Sciatic nerve (tissue), 2 donors: ENCODE measurements around the gene B4GALT5. TPM values are rescaled to one million over a fixed set of nuclear protein-coding genes. Genes with fewer than 3 reads are reported as not detected.
"Not testable (repeated sequence)": the region's sequence is repeated elsewhere in the genome, so short reads cannot be mapped to it uniquely, and the experiment has no call there.

Experiments used
- ATAC-seq: fragments of 200-7000 bp; cut with Tn5 transposase; one replicate; pipeline ENCODE4 v1.9.1; 2020; ENCODE audit warnings: mild to moderate bottlenecking, moderate library complexity
- DNase-seq: peaks from one replicate; pipeline ENCODE4 v3.0.0-alpha.2; 2020; ENCODE audit warnings: low spot score
- intact Hi-C: fragments of 100-400 bp; cut with DNase I; formaldehyde crosslinking; loops from one replicate; pipeline ENCODE4 v1.14.2; 2022
- total RNA-seq: library from RNA; stranded (reverse); fragmentation: NEBNext Ultra II Directional; extraction: Animal tissue kit (Norgen Biotek cat#: 25700); gene quantifications from one replicate; pipeline ENCODE4 v1.2.1, GENCODE V29; 2021
- donor health status: DM: no; HTN: no; CAD: no.
- donor health status: DM: no; HTN: no; CAD: no.

The B4GALT5 gene
- total RNA-seq, 1 donor from 2014 or later = 36.0 TPM

DNA sequence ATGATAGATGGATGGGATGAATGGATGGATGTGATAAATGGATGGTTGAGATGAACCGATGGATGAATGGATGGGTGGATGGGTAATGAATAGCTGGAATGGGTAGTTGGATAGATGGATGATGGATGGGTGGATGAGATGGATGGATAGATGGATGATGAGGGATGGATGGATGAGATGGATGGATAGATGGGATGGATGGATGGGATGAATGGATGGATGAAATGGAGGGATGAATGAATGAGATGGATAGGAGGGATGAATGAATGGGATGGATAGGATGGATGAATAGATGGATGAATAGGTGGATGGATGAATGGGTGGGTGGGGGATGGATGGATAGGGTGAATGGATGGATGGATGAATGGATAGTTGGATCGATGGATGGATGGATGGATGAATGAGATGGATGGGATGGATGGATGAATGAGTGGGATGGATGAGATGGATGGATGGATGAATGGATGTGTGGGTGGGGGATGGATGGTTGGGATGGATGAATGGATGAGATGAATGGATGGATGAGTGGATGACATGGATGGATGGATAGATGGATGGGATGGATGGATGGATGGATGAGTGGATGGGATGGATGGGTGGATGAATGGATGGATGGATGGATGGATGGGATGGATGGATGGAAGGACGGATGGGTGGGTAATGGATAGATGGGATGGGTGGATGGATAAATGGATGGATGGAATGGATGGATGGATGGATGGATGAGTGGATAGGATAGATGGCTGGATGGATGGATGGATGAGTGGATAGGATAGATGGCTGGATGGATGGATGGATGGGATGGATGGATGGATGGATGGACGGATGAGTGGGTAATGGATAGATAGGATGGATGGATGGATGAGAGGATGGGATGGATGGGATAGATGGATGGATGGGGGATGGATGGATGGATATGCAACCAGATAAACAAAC lies 94.3 kb downstream of the B4GALT5 start:
- ATAC-seq (no peak), DNase-seq (no peak)
- intact Hi-C loops = loop anchor here (10.0 kb wide), 1 partner anchor 295 kb away; the partner anchor contains the start of gene SPATA2

DNA sequence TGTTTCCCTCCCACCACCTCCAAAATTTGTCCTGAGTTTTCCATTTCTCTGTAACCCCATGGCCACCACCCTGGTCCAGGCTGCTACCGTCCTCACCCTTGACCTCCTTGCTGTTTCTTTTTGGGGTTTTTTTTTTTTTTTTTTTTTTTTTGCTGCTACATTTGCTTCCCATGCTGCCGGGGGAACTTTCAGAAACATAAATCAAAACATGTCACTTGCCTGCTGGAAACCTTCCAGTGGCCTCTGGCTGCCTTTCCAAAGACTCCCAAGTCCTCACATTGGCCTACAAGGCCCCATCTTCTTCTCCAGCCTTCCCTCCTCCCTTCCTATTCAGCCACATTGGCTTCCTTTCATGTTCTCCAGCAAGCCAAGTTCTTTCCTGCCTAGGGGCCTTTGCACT lies 95.4 kb downstream of the B4GALT5 start:
- intact Hi-C loops = loop anchor here (10.0 kb wide), 1 partner anchor 297 kb away; the partner anchor contains the start of gene SPATA2
- ATAC-seq = no peak
- DNase-seq = no peak

DNA sequence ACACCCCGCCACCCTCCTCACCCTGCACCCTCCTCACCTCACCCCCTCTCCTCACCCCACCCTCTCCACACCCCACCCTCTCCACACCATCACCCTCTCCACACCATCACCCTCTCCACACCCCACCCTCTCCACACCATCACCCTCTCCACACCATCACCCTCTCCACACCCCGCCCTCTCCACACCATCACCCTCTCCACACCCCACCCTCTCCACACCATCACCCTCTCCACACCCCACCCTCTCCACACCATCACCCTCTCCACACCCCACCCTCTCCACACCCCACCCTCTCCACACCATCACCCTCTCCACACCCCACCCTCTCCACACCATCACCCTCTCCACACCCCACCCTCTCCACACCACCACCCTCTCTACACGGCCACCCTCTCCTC lies 96.3 kb downstream of the B4GALT5 start:
- intact Hi-C loops = loop anchor here (10.0 kb wide), 1 partner anchor 297 kb away; the partner anchor contains the start of gene SPATA2
- DNase-seq, ATAC-seq: not testable (repeated sequence)

DNA sequence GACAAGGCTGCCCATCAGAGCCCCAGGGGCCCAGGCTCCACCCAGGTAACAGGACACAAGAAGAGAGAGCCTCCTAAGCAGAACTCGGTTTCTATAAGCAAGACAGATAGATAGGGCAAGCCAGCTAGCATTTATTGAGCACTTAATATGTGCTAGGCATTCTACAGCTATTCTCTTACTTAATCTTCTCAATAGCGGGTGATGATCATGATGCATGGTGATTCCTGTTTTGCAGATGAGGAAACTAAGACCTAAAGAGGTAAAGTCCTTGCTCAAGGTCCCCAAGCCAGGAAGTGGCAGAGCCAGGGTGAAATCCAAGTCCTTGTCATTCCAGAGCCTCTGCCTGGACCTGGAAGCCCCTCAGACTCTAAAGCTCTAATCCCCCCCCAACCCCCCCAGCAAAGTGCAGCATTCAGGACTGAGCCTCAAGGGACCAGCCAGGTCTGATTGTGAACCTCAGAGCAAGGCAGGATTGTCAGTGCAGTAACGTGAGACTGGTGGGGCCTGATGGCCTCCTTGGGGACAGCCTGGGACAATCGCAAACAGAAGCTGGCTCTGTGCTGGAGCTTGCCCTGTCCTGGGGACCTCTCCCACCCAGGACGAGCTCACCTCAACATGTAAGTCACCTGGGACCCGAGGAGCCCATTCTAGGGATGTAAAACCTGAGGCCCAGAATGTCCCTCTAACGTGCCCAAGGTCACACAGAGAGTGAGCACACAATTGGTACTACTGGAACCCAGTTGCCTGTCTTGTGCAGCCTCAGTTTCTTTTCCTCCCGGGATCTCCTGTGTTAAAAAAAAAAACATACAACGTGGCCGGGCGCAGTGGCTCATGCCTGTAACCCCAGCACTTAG lies 97.3 kb downstream of the B4GALT5 start:
- intact Hi-C loops = loop anchor here (10.0 kb wide), 1 partner anchor 298 kb away; the partner anchor contains the start of gene SPATA2
- no peak for ATAC-seq
- DNase-seq = no peak

DNA sequence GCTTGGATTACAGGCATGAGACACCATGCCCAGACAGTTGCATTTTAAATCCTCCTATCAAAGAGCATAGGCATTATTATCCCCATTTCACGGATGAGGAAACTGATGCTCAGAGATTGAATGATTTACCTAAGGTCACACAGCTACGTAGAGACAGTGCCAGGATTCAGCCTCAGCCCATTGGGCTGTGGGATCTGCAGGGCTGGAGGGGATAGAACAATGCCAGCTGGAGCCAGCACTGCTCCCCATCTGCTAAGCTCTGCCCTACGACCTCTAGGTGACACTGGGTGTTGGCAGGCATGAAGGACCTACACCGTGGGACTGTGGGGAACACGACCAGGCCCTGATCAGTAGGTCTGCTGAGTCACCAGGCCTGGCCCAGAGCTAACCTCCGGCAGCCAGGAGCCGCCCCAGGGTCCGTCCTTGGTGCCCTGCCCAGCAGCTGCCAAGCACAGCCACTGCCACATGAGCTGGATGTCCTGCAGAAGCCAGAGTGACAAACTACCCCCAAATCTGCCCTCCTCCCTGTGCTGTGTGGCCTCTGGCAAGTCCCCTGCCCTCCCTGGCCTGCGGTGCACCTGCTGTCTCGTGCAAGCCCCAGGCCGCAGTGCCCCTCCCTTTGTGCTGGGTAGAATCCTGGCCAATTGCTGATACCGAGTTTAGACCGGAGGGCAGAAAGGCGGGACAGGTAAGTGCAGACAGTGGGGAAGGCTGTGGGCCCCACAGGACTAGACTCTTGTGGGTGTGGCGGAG lies 98.1 kb downstream of the B4GALT5 start:
- DNase-seq (no peak), ATAC-seq (no peak)
- intact Hi-C loops = loop anchor here (10.0 kb wide), 1 partner anchor 299 kb away; the partner anchor contains the start of gene SPATA2

DNA sequence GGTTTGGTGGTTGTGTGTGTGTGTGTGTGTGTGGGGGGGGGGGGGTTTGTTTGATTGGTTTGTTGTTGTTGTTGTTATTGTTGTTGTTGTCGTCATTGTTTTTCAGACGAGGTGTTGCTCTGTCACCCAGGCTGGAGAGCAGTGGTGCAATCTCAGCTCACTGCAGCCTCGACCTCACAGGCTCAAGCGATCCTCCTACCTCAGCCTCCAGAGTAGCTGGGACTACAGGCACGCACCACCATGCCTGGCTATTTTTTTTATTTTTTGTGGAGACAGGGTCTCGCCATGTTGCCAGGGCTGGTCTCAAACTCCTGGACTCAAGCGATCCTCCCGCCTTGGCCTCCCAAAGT lies 98.7 kb downstream of the B4GALT5 start:
- intact Hi-C loops = loop anchor here (10.0 kb wide), 1 partner anchor 300 kb away; the partner anchor contains the start of gene SPATA2
- DNase-seq = not testable (repeated sequence)

DNA sequence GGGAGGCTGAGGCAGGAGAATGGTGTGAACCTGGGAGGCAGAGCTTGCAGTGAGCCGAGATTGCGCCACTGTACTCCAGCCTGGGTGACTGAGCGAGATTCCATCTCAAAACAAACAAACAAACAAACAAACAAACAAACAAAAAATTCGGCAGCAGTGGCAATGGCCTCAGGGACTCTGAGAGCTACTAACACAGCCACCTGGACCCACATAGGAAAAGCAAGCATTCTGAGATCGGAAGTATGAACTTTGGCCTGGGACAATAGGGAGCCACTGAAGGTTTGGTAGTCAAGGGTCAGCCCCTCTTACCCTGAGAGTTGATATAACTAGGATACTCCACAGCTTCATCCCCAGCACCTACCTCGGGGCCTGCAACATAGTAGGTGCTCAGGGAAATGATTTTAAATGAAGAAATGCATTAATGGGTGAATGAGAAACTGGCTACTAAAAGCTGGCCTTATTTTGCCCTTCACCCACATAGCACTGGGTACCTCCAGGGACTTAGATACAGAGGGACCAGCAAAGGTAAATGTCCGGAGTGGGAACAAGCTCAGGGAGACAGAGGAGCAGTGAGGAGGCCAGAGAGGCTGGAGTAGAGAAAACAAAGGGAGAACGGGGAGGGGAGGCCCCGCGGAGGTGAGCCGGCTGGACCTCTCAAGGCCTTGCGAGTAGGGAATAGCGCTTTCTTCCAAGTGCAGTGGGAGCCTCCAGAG lies 99.2 kb downstream of the B4GALT5 start:
- ATAC-seq = no peak
- no peak for DNase-seq
- intact Hi-C loops = loop anchor here (5.0 to 10.0 kb wide), 2 partner anchors 233 to 300 kb away; partner anchors contain the start of gene SPATA2

More for the DNA sequence above, 98.7 kb downstream of the B4GALT5 start:
- ATAC-seq = not testable (repeated sequence)

DNA sequence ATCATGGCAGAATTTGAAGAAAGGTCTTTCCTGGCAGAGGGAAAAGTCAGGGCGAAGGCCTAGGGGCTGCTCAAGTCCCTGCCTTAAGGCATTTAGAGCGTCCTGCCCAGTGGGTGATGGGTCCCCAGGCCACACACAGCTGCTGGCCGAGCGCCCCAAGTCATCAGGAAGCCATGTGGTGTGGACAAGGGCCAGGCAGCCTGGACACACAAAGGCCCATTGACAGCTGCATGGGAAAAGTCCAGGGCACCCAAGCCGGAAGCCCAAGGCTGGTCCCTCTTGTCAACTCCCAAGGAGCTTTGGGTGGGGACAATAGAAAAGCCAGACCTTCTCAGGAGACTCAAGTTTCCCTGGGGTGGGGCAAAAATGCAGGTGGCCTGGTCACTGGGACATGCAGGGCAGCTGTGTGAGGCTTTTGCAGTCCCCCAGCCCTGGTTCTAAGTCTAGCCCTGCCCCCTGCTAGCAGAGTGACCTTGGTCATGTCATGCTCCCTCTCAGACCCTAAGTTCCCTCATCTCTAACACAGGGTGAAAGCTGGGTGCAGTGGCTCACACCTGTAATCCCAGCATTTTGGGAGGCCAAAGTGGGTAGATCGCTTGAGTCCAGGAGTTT lies 101.4 kb downstream of the B4GALT5 start:
- intact Hi-C loops = loop anchor here (5.0 to 10.0 kb wide), 2 partner anchors 235 to 303 kb away; partner anchors contain the start of gene SPATA2
- peak; percentile 84 for DNase-seq
- ATAC-seq = peak; percentile 80

DNA sequence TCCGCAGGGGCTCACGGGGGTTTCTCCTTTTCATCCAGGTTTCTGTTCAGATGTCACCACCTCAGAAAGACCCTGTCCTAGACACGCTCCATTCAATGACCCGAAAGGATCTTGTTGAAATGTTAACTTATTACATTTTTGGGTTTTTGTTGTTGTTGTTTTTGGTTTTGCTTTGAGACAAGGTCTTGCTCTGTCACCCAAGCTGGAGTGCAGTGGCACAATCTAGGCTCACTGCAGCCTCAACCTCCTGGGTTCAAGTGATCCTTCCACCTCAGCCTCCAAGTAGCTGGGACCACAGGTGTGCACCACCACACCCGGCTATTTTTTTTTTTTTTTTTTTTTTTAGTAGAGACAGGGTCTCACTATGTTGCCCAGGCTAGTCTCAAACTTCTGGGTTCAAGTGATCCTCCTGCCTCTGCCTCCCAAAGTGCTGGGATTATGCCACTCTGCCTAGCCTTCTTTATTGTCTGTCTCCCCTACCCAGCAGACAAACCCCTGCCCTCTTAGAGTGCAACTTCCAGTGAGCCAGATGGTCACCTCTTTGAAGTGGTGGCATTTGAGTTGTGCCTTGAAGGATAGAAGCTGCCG lies 102.0 kb downstream of the B4GALT5 start:
- not testable (repeated sequence) for ATAC-seq

DNA sequence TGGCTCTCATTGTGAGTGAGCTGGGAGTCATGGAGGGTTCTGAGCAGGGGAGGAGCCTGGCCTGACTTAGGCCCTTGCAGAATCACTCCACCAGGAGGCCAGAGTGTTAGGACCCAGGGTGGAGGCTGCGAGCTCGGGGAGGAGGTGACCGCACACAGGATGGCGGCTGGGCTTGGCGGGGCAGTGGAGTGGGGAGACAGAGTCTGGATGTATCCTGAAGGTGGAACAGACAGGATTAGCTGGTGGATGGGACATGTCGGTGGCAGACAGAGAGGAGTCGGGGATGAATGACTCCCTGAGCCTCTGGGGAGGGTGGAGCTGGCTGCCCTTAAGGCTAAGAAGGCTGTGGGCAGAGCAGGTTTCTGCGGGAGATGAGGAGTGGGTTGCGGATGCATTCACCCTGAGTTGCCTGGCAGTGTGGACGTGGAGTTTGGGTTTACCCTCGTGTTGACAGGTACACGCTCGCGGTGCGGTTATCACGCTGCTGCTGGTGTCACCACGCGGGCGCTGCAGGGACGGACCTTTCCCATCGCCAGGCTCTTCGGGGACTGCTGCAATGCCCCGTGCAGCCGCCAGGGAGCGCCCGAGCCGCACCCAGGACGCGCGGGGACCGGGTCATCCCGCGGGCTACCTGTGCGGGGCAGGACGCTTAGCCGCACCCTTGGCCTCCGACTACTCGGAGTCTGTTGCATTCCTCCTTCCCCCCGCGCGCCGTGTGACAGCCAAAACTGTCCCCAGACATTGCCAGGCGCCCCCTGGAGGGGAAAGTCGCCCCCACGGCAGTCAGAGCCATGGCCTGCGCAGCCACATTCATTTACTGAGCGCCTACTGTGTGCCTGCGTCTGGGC lies 102.8 kb downstream of the B4GALT5 start:
- intact Hi-C loops = loop anchor here (5.0 to 10.0 kb wide), 2 partner anchors 236 to 304 kb away; partner anchors contain the start of gene SPATA2
- ATAC-seq (peak; percentile 77), DNase-seq (peak; percentile 84)

More for the DNA sequence above, 102.0 kb downstream of the B4GALT5 start:
- intact Hi-C loops = loop anchor here (5.0 to 10.0 kb wide), 2 partner anchors 236 to 303 kb away; partner anchors contain the start of gene SPATA2
- DNase-seq = not testable (repeated sequence)

DNA sequence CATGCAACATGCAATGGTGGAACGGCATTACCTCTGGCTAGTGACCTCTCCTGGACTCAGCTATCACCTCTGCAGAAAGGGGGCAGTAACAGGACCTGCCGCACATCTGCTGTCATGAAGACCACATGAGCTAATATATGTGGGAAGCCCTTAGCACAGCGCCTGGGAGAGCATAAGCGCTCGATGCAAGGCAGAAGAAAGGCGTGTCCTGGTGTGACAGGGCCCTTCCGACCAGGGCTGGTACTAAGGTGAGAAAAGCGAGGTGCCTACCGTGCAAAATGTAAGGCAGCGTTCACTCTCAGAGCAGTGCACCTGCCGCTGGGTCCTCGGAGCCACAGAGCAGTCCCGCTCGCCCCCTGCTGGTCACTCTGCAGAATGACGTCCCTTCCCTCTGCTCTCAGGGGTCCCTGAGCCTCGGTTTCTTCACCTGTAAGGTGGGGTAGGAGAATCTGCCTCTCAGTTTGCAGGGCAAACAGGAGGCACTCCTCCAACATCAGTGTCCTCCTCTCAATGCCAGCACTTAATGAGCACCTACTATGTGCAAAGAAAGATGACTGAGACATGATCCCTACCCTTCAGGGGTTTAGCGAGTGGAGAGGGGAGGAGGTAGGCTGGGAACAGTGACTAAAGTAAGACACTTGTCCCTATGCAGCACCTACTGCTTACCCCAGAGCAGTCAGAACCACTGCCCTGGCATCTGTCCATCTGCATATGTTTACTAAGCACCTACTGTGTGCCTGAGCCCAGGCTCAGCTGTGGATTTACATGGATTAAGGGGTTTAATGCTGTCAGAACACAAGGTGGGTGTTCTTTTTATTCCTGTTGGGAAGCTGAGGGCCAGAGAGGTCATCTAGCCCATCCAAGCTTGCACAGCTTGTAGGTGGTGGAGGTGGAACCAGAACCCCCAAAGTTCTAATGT lies 104.7 kb downstream of the B4GALT5 start:
- DNase-seq = peak; percentile 80
- intact Hi-C loops = loop anchor here (5.0 kb wide), 1 partner anchor 67 kb away; no protein-coding TSS in a partner anchor
- peak; percentile 66 for ATAC-seq

DNA sequence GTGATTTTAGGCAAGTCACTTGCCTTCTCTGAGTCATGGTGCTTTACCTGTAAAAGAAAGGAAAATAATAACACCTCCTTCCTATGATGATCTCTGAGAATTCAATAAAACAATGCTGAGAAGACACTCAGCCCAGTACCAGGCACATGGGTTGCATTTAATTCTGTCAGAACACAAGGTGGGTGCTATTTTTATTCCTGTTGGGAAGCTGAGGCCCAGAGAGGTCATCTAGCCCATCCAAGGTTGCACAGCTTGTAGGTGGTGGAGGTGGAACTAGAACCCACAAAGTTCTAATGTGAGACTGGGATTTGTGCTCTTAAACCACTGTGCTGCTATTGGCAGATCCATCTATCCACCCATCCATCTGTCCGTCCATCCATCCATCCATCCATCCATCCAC lies 106.1 kb downstream of the B4GALT5 start:
- ATAC-seq (no peak), DNase-seq (no peak)
- intact Hi-C loops = loop anchor here (5.0 kb wide), 1 partner anchor 65 kb away; no protein-coding TSS in a partner anchor

DNA sequence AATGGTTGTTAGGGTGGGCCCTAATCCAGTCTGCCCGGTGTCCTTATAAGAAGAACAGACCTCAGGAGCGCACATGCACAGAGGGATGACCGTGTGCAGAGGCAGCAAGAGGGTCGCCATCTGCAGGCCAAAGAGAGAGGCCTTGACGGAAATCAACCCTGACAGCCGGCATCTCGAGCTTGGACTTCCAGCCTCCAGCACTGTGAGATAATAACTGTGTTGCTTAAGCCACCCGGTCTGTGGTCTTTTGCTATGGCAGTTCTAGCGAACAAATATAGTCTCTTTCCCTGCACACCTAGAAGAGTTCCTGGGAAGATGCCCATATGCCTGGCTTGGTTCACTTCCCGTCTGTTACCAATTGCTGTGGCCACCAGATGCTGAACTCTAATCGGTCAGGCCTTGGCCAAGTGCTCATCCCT lies 110.5 kb downstream of the B4GALT5 start:
- peak; percentile 66 for ATAC-seq
- intact Hi-C loops = no loop called here
- DNase-seq = no peak

DNA sequence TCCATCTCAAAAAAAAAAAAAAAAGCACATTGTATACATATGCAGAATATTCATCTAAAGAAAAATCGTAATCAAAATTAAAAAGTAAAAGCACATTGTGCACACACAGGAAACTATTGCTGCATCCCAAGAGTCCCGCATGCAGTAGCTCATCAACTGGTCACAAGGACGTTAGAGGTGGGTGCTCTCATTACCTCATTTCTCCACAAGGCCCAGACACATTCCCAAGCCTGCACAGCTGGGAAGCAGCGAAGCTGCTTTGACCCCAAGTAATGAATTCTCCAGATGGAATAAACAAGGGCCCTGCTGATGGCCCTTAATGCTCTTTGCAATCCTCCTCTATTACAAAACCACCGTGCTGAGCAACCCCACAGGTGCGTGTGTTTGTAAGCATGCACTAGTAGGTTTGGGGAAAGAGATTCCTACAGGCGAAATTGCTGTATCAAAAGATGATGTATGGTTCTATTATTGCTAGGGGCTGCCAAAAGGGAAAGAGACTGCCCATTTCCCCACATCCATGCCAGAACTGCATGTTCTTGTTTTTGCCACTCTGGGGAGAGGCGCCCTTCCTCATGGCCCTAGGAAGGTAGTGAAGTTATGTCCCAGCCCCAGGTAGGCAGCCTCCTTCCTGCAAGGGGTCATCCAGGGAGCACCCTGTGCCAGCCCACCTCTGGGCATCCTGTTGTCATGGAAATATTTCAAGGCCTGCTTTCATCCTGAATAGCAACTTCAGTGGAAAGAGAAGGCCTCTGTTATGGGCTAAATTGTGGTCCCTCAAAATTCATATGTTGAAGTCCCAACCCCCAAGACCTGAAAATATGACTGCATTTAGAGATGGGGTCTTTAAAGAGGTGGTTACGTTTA lies 111.1 kb downstream of the B4GALT5 start:
- no peak for DNase-seq

More for the DNA sequence above, 111.1 kb downstream of the B4GALT5 start:
- intact Hi-C loops = no loop called here
- peak; percentile 23 for ATAC-seq
